Measurements from ENCODE around the gene SLC35G4.

DNA sequence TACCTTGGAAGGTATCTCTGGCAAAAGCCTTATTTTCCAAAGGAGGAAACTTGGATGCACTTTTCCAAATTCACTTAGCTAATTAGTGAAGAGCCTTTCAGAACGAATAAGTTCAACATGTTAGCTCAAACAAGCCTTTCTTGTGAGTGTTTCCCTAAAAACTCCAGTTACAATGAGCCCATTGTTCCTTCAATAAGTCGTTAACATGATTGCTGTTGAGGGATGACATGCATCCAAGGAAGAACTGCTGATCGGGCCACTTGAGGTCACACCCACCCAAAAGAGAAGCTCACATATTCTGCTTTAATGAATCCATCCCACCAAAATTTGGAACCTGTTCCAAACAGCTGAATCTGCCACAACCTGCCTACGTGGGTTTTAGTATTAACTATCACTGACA lies 48.1 kb upstream of the SLC35G4 start:
- TF ChIP-seq TAF1 (IDR thresholded peaks at IDR 0.05; ENCODE audit: low read depth, low read length) (no peak), POLR2A (IDR thresholded peaks at IDR 0.05; ENCODE audit: low read depth, low read length) (no peak)
